T-helper 1 cell treated with Interleukin-12 subunit alpha and Interleukin-12 subunit beta and Interleukin-4 antibody, amounts not matched to agents 30 ng/mL and 1 ng/mL, for 36 hours (primary cell): ENCODE data around the gene KHSRP. TPM values are rescaled to one million over a fixed set of nuclear protein-coding genes. Genes with fewer than 3 reads are reported as not detected.

Experiments used
- intact Hi-C: fragments of 100-400 bp; cut with micrococcal nuclease; formaldehyde crosslinking; loops from one replicate; pipeline ENCODE4 v1.15.1; 2024
- total RNA-seq: library from RNA; stranded (reverse); gene quantifications from 2 replicates; pipeline ENCODE4 v1.2.3, GENCODE V29; 2022

The KHSRP gene
- total RNA-seq, 1 donor from 2014 or later, result 269 TPM

- intact Hi-C loops, result loop anchor here (5.0 kb wide), 1 partner anchor 1463 kb away; no protein-coding TSS in a partner anchor
Observed at GRCh38 chr19:6364353-6364752, 60.3 kb downstream of the KHSRP start.

Other genes with a start within 250 kb of the KHSRP start
- 45.6 and 48.0 TPM in 2 replicates for gene MLLT1, start 144.8 kb downstream of the KHSRP start, total RNA-seq
- 0.76 and 0.81 TPM in 2 replicates for gene ACER1, start 91.2 kb downstream of the KHSRP start, total RNA-seq
- gene CLPP, start 63.3 kb downstream of the KHSRP start, total RNA-seq, result 133 TPM in 2 replicates
- gene ALKBH7, start 52.0 kb downstream of the KHSRP start, total RNA-seq, result 31.4 and 31.7 TPM in 2 replicates
- 1.8 and 1.9 TPM in 2 replicates for gene PSPN, start 48.9 kb downstream of the KHSRP start, total RNA-seq
- gene GTF2F1, start 31.6 kb downstream of the KHSRP start, total RNA-seq, result 65.9 and 66.3 TPM in 2 replicates
- 0.32 and 0.44 TPM in 2 replicates for gene SLC25A41, start 9.0 kb upstream of the KHSRP start, total RNA-seq
- 23.8 and 25.6 TPM in 2 replicates for gene SLC25A23, start 35.0 kb upstream of the KHSRP start, total RNA-seq
- gene CRB3, start 39.5 kb upstream of the KHSRP start, total RNA-seq, result not detected in 2 replicates
- 110 and 116 TPM in 2 replicates for gene DENND1C, start 57.0 kb upstream of the KHSRP start, total RNA-seq
- gene TUBB4A, start 77.5 kb upstream of the KHSRP start, total RNA-seq, result 1.5 and 2.4 TPM in 2 replicates
- gene TNFSF9, start 106.2 kb upstream of the KHSRP start, total RNA-seq, result 5.8 TPM in 2 replicates
- 73.7 and 75.9 TPM in 2 replicates for gene CD70, start 166.3 kb upstream of the KHSRP start, total RNA-seq
- 25.8 and 28.0 TPM in 2 replicates for gene TNFSF14, start 245.3 kb upstream of the KHSRP start, total RNA-seq